ENCODE data around the gene FES. TPM values are rescaled to one million over a fixed set of nuclear protein-coding genes. Genes with fewer than 3 reads are reported as not detected.

FES gene
- total and polyA plus RNA-seq, 4 experiments from 2014 or later = 2.3 to 3.0 TPM; not detected in 2

GRCh38 chr15:90929246-90930019 is 45.1 kb downstream of the FES start:
- Histone ChIP-seq H3K27ac (ENCODE audit: low read depth, low read length) (peak overlapping the region; percentile 82), H3K27me3 (ENCODE audit: insufficient read depth, low read length) (no peaks in the 10 kb centered on the region), H3K9me3 (ENCODE audit: control insufficient read depth in 1 of 2, low read length in 2 of 2) (no peaks in the 10 kb centered on the region), H3K4me1 (ENCODE audit: insufficient read depth, low read length) (peaks cover 40% of the 10 kb centered on the region), H3K36me3 (ENCODE audit: insufficient read depth, low read length) (no peaks in the 10 kb centered on the region), H3K4me3 (ENCODE audit: low read length in 2 of 2) (peak overlapping the region; percentile 42 to 95)
- Mint-ChIP-seq H3K9me3 (no peaks in the 10 kb centered on the region), H3K36me3 (peaks cover 0 to 11% of the 10 kb centered on the region in 2 donors), H3K27ac (peak overlapping the region; percentile 87 to 99 (median 99)), H3K4me1 (peaks cover 22 to 53% (median 41%) of the 10 kb centered on the region in 4 donors), H3K4me3 (peak overlapping the region; percentile 94 to 99 (median 98)), H3K27me3 (no peaks in the 10 kb centered on the region)
- DNase-seq = peak in 1 of 5 donors; percentile 6
- ChIA-PET POLR2A (ENCODE audit: partially characterized antibody) (interaction anchor here (0.6 to 10.0 kb wide), 15 partner anchors 10 to 1952 kb away, joined by 3 to 315 read pairs (median 4); partner anchors contain the start of genes BLM, MAN2A2, PRC1 and RCCD1), CTCF (ENCODE audit: partially characterized antibody) (interaction anchor here (7.3 to 10.3 kb wide), 3 partner anchors 16 to 27 kb away, joined by 112 to 344 read pairs (median 155); partner anchors contain the start of genes MAN2A2 and RCCD1)
- intact Hi-C loops (cut with micrococcal nuclease) = loop anchor here (1.0 to 10.0 kb wide), 3 partner anchors 545 to 928 kb away; partner anchors contain the start of gene GDPGP1

GRCh38 chr15:90930861-90931574 is 46.7 kb downstream of the FES start:
- Mint-ChIP-seq H3K27ac (peak overlapping the region; percentile 87 to 99 (median 99)), H3K4me1 (peaks cover 26 to 68% (median 46%) of the 10 kb centered on the region in 4 donors), H3K4me3 (peak overlapping the region; percentile 94 to 99 (median 98)), H3K27me3 (no peaks in the 10 kb centered on the region), H3K9me3 (peaks cover 0 to 1% (median 0%) of the 10 kb centered on the region in 8 donors), H3K36me3 (peaks cover 0 to 15% of the 10 kb centered on the region in 2 donors)
- Histone ChIP-seq H3K4me1 (ENCODE audit: insufficient read depth, low read length) (peaks cover 50% of the 10 kb centered on the region), H3K27me3 (ENCODE audit: insufficient read depth, low read length) (no peaks in the 10 kb centered on the region), H3K4me3 (ENCODE audit: low read length in 2 of 2) (peak overlapping the region in 1 of 2 donors; percentile 95), H3K9me3 (ENCODE audit: control insufficient read depth in 1 of 2, low read length in 2 of 2) (no peaks in the 10 kb centered on the region), H3K36me3 (ENCODE audit: insufficient read depth, low read length) (no peaks in the 10 kb centered on the region), H3K27ac (ENCODE audit: low read depth, low read length) (peak overlapping the region; percentile 82)
- ChIA-PET POLR2A (ENCODE audit: partially characterized antibody) (interaction anchor here (0.6 to 10.0 kb wide), 23 partner anchors 10 to 832 kb away, joined by 3 to 315 read pairs (median 7); partner anchors contain the start of genes BLM, CIB1, GDPGP1 and IQGAP1), CTCF (ENCODE audit: partially characterized antibody) (interaction anchor here (0.8 to 10.3 kb wide), 24 partner anchors 9 to 611 kb away, joined by 3 to 344 read pairs (median 6); partner anchors contain the start of genes BLM, MAN2A2, RCCD1 and VPS33B)
- DNase-seq = no peak
- intact Hi-C loops (cut with micrococcal nuclease) = loop anchor here (1.0 to 10.0 kb wide), 3 partner anchors 544 to 926 kb away; partner anchors contain the start of gene GDPGP1

- no peaks in the 10 kb centered on the region for H3K9me3 ChIP-seq (ENCODE audit: control insufficient read depth in 1 of 2, low read length in 2 of 2)
- H3K27me3 ChIP-seq (ENCODE audit: insufficient read depth, low read length) = no peaks in the 10 kb centered on the region
- peaks cover 0 to 6% (median 0%) of the 10 kb centered on the region in 8 donors for H3K9me3 Mint-ChIP-seq
- ChIA-PET CTCF (ENCODE audit: partially characterized antibody) (interaction anchor here (0.8 to 10.3 kb wide), 24 partner anchors 9 to 612 kb away, joined by 3 to 344 read pairs (median 6); partner anchors contain the start of genes BLM, MAN2A2, RCCD1 and VPS33B), POLR2A (ENCODE audit: partially characterized antibody) (interaction anchor here (0.5 to 10.0 kb wide), 24 partner anchors 10 to 832 kb away, joined by 3 to 315 read pairs (median 7); partner anchors contain the start of genes BLM, CIB1, GDPGP1 and IQGAP1)
- peaks cover 31 to 72% (median 51%) of the 10 kb centered on the region in 4 donors for H3K4me1 Mint-ChIP-seq
- peak overlapping the region; percentile 87 to 99 (median 99) for H3K27ac Mint-ChIP-seq
- peaks cover 0 to 18% of the 10 kb centered on the region in 2 donors for H3K36me3 Mint-ChIP-seq
- DNase-seq = no peak
- no peaks in the 10 kb centered on the region for H3K36me3 ChIP-seq (ENCODE audit: insufficient read depth, low read length)
- H3K4me1 ChIP-seq (ENCODE audit: insufficient read depth, low read length) = peaks cover 55% of the 10 kb centered on the region
- H3K27me3 Mint-ChIP-seq = no peaks in the 10 kb centered on the region
- H3K4me3 Mint-ChIP-seq = peak overlapping the region; percentile 94 to 99 (median 98)
- H3K27ac ChIP-seq (ENCODE audit: low read depth, low read length) = peak overlapping the region; percentile 82
- H3K4me3 ChIP-seq (ENCODE audit: low read length in 2 of 2) = peak overlapping the region; percentile 95 to 96
- intact Hi-C loops (cut with micrococcal nuclease) = loop anchor here (5.0 to 10.0 kb wide), 2 partner anchors 543 to 926 kb away; no protein-coding TSS in a partner anchor
These were observed 47.2 kb downstream of the FES start for GRCh38 chr15:90931575-90931827.

- intact Hi-C loops (cut with micrococcal nuclease) = loop anchor here (5.0 to 10.0 kb wide), 2 partner anchors 543 to 925 kb away; no protein-coding TSS in a partner anchor
- DNase-seq = peak; percentile 86 to 93 (median 88)
- Mint-ChIP-seq H3K36me3 (peaks cover 0 to 21% of the 10 kb centered on the region in 2 donors), H3K4me1 (peaks cover 35 to 77% (median 55%) of the 10 kb centered on the region in 4 donors), H3K27me3 (no peaks in the 10 kb centered on the region), H3K27ac (peak within 1 kb of the TSS; percentile 87 to 99 (median 99)), H3K9me3 (peaks cover 0 to 6% (median 0%) of the 10 kb centered on the region in 8 donors), H3K4me3 (peak within 1 kb of the TSS; percentile 94 to 99 (median 98))
- Histone ChIP-seq H3K9me3 (ENCODE audit: control insufficient read depth in 1 of 2, low read length in 2 of 2) (no peaks in the 10 kb centered on the region), H3K27me3 (ENCODE audit: insufficient read depth, low read length) (no peaks in the 10 kb centered on the region), H3K4me1 (ENCODE audit: insufficient read depth, low read length) (peaks cover 58% of the 10 kb centered on the region), H3K4me3 (ENCODE audit: low read length in 2 of 2) (peak within 1 kb of the TSS; percentile 95 to 96), H3K36me3 (ENCODE audit: insufficient read depth, low read length) (no peaks in the 10 kb centered on the region), H3K27ac (ENCODE audit: low read depth, low read length) (peak within 1 kb of the TSS; percentile 82)
- ChIA-PET POLR2A (ENCODE audit: partially characterized antibody) (interaction anchor here (0.5 to 10.0 kb wide), 28 partner anchors 9 to 833 kb away, joined by 3 to 315 read pairs (median 5); partner anchors contain the start of genes BLM, CIB1, GDPGP1 and IQGAP1), CTCF (ENCODE audit: partially characterized antibody) (interaction anchor here (0.8 to 10.3 kb wide), 28 partner anchors 10 to 698 kb away, joined by 3 to 344 read pairs (median 6); partner anchors contain the start of genes BLM, CIB1, GDPGP1 and MAN2A2)
These were observed 47.7 kb downstream of the FES start, which contains the start of gene HDDC3 for GRCh38 chr15:90931828-90932659. HDDC3 (minus strand) TSS chr15:90932549; CDS start chr15:90932540, 9 bp downstream.

- H3K27me3 ChIP-seq (ENCODE audit: insufficient read depth, low read length) = no peaks in the 10 kb centered on the region
- POLR2A ChIA-PET (ENCODE audit: partially characterized antibody) = interaction anchor here (0.9 to 10.0 kb wide), 19 partner anchors 9 to 701 kb away, joined by 3 to 315 read pairs (median 8); partner anchors contain the start of genes BLM, CIB1, GDPGP1 and IQGAP1
- Mint-ChIP-seq H3K4me1 (peaks cover 35 to 77% (median 55%) of the 10 kb centered on the region in 4 donors), H3K9me3 (peaks cover 0 to 6% (median 0%) of the 10 kb centered on the region in 8 donors), H3K4me3 (peak overlapping the region in 7 of 8 donors; percentile 41 to 99 (median 94)), H3K36me3 (peaks cover 0 to 21% of the 10 kb centered on the region in 2 donors), H3K27me3 (no peaks in the 10 kb centered on the region), H3K27ac (peak overlapping the region; percentile 87 to 99 (median 99))
- DNase-seq = peak in 1 of 5 donors; percentile 49
- CTCF ChIA-PET (ENCODE audit: partially characterized antibody) = interaction anchor here (1.2 to 10.3 kb wide), 24 partner anchors 11 to 699 kb away, joined by 3 to 344 read pairs (median 6); partner anchors contain the start of genes BLM, CIB1, GDPGP1 and MAN2A2
- H3K9me3 ChIP-seq (ENCODE audit: control insufficient read depth in 1 of 2, low read length in 2 of 2) = no peaks in the 10 kb centered on the region
- peaks cover 58% of the 10 kb centered on the region for H3K4me1 ChIP-seq (ENCODE audit: insufficient read depth, low read length)
- H3K27ac ChIP-seq (ENCODE audit: low read depth, low read length) = peak overlapping the region; percentile 82
- intact Hi-C loops (cut with micrococcal nuclease) = loop anchor here (5.0 to 10.0 kb wide), 2 partner anchors 542 to 925 kb away; no protein-coding TSS in a partner anchor
- H3K36me3 ChIP-seq (ENCODE audit: insufficient read depth, low read length) = no peaks in the 10 kb centered on the region
- H3K4me3 ChIP-seq (ENCODE audit: low read length in 2 of 2) = peak overlapping the region; percentile 95 to 96
These were observed 48.3 kb downstream of the FES start for GRCh38 chr15:90932660-90932991.

All from CD4-positive, alpha-beta memory T cell (primary cell).